ENCODE results near the gene PKP4. TPM values are rescaled to one million over a fixed set of nuclear protein-coding genes. Genes with fewer than 3 reads are reported as not detected.

Gene PKP4
- polyA plus RNA-seq, 1 donor from 2014 or later: 24.2 TPM

DNA sequence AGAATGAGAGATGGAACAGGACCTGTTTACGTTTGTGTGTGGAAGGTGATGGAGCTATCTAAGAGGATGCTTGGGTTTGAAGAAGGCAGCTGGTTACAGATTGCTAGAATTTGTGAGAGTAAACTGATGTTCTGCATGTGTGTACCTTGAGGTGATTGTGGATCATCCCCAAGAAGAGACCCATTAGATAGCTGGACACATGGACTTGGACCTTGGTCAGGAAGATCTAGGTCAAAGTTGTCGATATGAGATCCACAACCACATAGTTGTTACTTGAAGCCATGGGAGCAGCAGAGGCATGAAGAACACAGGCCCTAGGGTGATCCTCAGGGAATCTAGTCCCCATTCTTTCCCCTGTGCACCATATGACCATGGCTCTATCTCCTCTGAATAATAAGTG is 101.0 kb downstream of the PKP4 start:
- Histone ChIP-seq H4K20me1 (ENCODE audit: insufficient read depth) (no peaks in the 10 kb centered on the region), H3K27me3 (ENCODE audit: insufficient read depth, low read depth, low read length) (no peaks in the 10 kb centered on the region), H3F3A (ENCODE audit: insufficient read depth, low read length, poor library complexity, severe bottlenecking) (no peaks in the 10 kb centered on the region), H3K27ac (ENCODE audit: low read length) (no peak overlapping the region), H3K4me3 (ENCODE audit: low read length) (no peak overlapping the region), H3K36me3 (ENCODE audit: insufficient read depth, low read length) (no peaks in the 10 kb centered on the region), H3K9me3 (ENCODE audit: low read length) (no peaks in the 10 kb centered on the region), H3K9ac (ENCODE audit: low read length) (no peak overlapping the region), H3K9me2 (ENCODE audit: insufficient read depth, low read length) (no peaks in the 10 kb centered on the region), H2AFZ (ENCODE audit: low read depth, low read length) (no peak overlapping the region), H3K79me2 (replicated peaks; ENCODE audit: insufficient read depth, low read length) (no peaks in the 10 kb centered on the region), H3K4me2 (ENCODE audit: low read length) (no peak overlapping the region)
- TF ChIP-seq EP300 (conservative IDR thresholded peaks at IDR 0.05; ENCODE audit: poor library complexity, severe bottlenecking): no peak
- no peak for TF ChIP-seq EZH2 (IDR thresholded peaks at IDR 0.05; ENCODE audit: borderline replicate concordance, insufficient read depth, low read length, poor library complexity, severe bottlenecking)
- no peak for TF ChIP-seq MXI1 (conservative IDR thresholded peaks at IDR 0.05; ENCODE audit: poor library complexity, severe bottlenecking)
- TF ChIP-seq POLR2AphosphoS5 (IDR thresholded peaks at IDR 0.05): no peak
- TF ChIP-seq, protein P1, sequence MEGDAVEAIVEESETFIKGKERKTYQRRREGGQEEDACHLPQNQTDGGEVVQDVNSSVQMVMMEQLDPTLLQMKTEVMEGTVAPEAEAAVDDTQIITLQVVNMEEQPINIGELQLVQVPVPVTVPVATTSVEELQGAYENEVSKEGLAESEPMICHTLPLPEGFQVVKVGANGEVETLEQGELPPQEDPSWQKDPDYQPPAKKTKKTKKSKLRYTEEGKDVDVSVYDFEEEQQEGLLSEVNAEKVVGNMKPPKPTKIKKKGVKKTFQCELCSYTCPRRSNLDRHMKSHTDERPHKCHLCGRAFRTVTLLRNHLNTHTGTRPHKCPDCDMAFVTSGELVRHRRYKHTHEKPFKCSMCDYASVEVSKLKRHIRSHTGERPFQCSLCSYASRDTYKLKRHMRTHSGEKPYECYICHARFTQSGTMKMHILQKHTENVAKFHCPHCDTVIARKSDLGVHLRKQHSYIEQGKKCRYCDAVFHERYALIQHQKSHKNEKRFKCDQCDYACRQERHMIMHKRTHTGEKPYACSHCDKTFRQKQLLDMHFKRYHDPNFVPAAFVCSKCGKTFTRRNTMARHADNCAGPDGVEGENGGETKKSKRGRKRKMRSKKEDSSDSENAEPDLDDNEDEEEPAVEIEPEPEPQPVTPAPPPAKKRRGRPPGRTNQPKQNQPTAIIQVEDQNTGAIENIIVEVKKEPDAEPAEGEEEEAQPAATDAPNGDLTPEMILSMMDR (IDR thresholded peaks at IDR 0.05; ENCODE audit: poor library complexity, severe bottlenecking): no peak
- TF ChIP-seq, protein P2, sequence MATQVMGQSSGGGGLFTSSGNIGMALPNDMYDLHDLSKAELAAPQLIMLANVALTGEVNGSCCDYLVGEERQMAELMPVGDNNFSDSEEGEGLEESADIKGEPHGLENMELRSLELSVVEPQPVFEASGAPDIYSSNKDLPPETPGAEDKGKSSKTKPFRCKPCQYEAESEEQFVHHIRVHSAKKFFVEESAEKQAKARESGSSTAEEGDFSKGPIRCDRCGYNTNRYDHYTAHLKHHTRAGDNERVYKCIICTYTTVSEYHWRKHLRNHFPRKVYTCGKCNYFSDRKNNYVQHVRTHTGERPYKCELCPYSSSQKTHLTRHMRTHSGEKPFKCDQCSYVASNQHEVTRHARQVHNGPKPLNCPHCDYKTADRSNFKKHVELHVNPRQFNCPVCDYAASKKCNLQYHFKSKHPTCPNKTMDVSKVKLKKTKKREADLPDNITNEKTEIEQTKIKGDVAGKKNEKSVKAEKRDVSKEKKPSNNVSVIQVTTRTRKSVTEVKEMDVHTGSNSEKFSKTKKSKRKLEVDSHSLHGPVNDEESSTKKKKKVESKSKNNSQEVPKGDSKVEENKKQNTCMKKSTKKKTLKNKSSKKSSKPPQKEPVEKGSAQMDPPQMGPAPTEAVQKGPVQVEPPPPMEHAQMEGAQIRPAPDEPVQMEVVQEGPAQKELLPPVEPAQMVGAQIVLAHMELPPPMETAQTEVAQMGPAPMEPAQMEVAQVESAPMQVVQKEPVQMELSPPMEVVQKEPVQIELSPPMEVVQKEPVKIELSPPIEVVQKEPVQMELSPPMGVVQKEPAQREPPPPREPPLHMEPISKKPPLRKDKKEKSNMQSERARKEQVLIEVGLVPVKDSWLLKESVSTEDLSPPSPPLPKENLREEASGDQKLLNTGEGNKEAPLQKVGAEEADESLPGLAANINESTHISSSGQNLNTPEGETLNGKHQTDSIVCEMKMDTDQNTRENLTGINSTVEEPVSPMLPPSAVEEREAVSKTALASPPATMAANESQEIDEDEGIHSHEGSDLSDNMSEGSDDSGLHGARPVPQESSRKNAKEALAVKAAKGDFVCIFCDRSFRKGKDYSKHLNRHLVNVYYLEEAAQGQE (IDR thresholded peaks at IDR 0.05; ENCODE audit: borderline replicate concordance): no peak
- no peak for TF ChIP-seq SMC3 (conservative IDR thresholded peaks at IDR 0.05; ENCODE audit: poor library complexity)
- no peak for TF ChIP-seq RAD21 (conservative IDR thresholded peaks at IDR 0.05)
- TF ChIP-seq TAF1 (IDR thresholded peaks at IDR 0.05; ENCODE audit: low read depth): no peak

DNA sequence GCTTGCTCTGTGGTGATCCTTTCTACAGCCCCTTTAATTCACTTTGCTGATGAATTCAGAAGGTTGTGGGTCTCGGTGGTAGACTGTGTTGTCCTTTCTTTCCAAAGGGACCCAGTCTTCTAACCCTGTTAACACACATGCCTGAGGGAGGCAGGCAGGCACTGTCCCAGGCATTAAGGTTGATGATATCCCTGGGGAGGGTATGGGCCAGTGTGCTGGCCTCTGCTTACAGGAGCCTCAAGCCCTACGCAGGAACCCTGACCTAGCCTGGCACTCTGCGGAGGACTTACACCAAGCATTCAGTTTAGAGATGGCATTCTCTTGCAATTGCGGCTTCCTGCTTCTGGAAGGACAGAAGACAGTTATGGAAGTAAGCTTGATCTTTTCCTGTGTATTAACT is 102.5 kb downstream of the PKP4 start:
- Histone ChIP-seq H3F3A (ENCODE audit: insufficient read depth, low read length, poor library complexity, severe bottlenecking) (no peaks in the 10 kb centered on the region), H3K9me3 (ENCODE audit: low read length) (no peaks in the 10 kb centered on the region), H3K9me2 (ENCODE audit: insufficient read depth, low read length) (no peaks in the 10 kb centered on the region), H3K4me3 (ENCODE audit: low read length) (no peak overlapping the region), H2AFZ (ENCODE audit: low read depth, low read length) (no peak overlapping the region), H3K36me3 (ENCODE audit: insufficient read depth, low read length) (no peaks in the 10 kb centered on the region), H4K20me1 (ENCODE audit: insufficient read depth) (no peaks in the 10 kb centered on the region), H3K4me2 (ENCODE audit: low read length) (no peak overlapping the region), H3K79me2 (replicated peaks; ENCODE audit: insufficient read depth, low read length) (no peaks in the 10 kb centered on the region), H3K27me3 (ENCODE audit: insufficient read depth, low read depth, low read length) (no peaks in the 10 kb centered on the region), H3K27ac (ENCODE audit: low read length) (no peak overlapping the region), H3K9ac (ENCODE audit: low read length) (no peak overlapping the region)
- TF ChIP-seq RAD21 (conservative IDR thresholded peaks at IDR 0.05) (no peak), SMC3 (conservative IDR thresholded peaks at IDR 0.05; ENCODE audit: poor library complexity) (no peak), EZH2 (IDR thresholded peaks at IDR 0.05; ENCODE audit: borderline replicate concordance, insufficient read depth, low read length, poor library complexity, severe bottlenecking) (no peak), POLR2AphosphoS5 (IDR thresholded peaks at IDR 0.05) (no peak), EP300 (conservative IDR thresholded peaks at IDR 0.05; ENCODE audit: poor library complexity, severe bottlenecking) (no peak), MXI1 (conservative IDR thresholded peaks at IDR 0.05; ENCODE audit: poor library complexity, severe bottlenecking) (no peak)
- TF ChIP-seq, protein P1 (IDR thresholded peaks at IDR 0.05; ENCODE audit: poor library complexity, severe bottlenecking): no peak
- TF ChIP-seq, protein P2 (IDR thresholded peaks at IDR 0.05; ENCODE audit: borderline replicate concordance): no peak
